ENCODE data around the gene SFMBT2.

Gene SFMBT2

DNA sequence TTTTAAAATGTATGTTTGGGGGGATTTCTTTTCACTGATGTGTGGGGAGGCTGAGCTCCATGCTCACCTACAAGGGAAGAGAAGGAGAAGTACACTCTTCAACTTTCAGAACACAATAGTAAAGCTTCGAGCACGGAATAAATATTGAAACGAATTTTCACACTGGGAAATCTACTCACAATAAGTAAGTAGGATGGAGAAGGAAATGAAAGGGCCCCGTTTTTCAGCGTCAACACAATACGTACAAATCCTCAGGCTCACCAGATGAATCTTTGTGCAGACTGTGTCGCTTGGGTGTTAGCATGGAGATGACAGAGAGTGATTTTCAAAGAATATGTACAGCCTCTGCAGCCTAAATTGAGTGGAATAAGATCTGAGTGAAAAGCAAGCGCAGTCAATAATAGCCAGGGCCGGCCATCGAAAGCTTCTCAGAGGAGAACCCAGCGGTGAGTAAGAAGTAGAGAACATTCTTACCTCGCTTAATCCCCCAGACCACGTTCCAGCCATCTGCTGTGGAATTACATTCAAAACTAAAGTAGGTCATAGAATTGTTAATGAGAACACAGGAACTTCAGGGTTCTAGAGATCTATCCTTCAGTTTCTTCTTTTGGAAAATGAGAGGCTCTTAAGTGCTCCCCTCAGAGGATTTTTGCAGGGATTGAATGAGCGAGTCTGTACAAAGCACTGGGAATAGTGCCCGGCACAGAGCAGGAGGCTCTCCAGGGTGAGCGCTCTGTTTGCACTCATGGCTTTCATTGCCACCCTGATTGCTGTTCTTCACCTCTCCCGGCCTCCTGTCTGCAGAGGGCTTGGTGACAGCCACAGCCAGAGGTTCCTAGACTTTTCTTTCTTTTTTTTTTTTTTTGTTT is 292.8 kb downstream of the SFMBT2 start:
- Histone ChIP-seq H3K9ac (ENCODE audit: low read length) (no peak overlapping the region), H3K4me1 (ENCODE audit: control insufficient read depth, insufficient read depth, low read length) (no peaks in the 10 kb centered on the region), H3K36me3 (ENCODE audit: control insufficient read depth, insufficient read depth, low read length) (no peaks in the 10 kb centered on the region), H3K27me3 (ENCODE audit: control insufficient read depth, insufficient read depth, low read length) (no peaks in the 10 kb centered on the region), H3K9me3 (ENCODE audit: control insufficient read depth, low read length) (no peaks in the 10 kb centered on the region), H3K4me3 (ENCODE audit: low read length) (no peak overlapping the region)

DNA sequence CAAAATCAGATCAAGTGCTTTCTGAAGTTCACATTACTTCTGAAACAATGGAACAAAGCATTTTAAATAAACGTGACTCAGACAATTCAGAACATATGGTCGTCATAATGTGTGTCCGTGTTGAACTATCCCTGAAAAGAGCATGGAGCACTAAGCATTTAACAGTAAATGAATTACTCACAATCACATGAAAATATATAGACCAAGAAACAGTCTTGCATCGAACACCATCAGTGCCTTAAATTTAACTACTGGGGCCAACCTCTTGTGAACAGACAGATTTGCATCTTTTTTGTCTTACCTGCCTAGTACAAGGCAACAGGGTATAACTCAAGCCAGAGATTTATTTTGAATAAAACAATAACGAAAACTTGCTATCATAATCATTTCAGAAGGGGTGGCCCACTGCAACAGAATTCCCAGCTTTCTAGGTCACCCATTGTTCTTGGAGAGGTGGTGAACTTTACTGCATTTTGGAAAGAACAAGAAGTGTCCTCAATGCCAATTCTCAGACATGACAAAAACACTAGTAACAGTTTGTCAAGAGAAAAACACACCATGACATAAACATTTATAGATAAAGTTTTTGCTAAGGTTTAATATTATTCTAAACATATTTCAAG is 293.5 kb downstream of the SFMBT2 start:
- no peak overlapping the region for H3K9ac ChIP-seq (ENCODE audit: low read length)
- no peaks in the 10 kb centered on the region for H3K36me3 ChIP-seq (ENCODE audit: control insufficient read depth, insufficient read depth, low read length)
- no peak overlapping the region for H3K4me3 ChIP-seq (ENCODE audit: low read length)
- H3K4me1 ChIP-seq (ENCODE audit: control insufficient read depth, insufficient read depth, low read length), result no peaks in the 10 kb centered on the region
- H3K9me3 ChIP-seq (ENCODE audit: control insufficient read depth, low read length), result no peaks in the 10 kb centered on the region
- no peaks in the 10 kb centered on the region for H3K27me3 ChIP-seq (ENCODE audit: control insufficient read depth, insufficient read depth, low read length)

DNA sequence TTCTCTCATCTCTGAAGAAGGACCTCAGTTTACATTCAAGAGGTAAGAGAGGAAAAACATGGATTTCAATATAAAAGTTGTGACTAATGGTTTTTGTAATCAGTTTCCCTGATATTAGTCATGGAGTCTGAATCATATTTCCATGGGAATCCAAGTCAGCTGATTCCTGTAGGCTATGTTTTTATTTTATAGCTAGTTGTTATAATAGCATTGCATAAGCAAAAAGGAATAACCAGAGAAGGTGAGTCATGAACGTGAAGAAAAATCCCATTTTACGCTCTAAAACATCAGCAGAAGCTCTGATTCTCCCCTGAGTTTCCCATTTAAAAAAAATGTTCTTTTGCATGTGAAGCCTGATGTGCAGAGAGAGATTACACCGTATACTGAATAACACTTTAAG is 299.3 kb downstream of the SFMBT2 start:
- H3K4me3 ChIP-seq (ENCODE audit: low read length), result no peak overlapping the region
- H3K9ac ChIP-seq (ENCODE audit: low read length), result no peak overlapping the region
- no peaks in the 10 kb centered on the region for H3K9me3 ChIP-seq (ENCODE audit: control insufficient read depth, low read length)
- no peaks in the 10 kb centered on the region for H3K4me1 ChIP-seq (ENCODE audit: control insufficient read depth, insufficient read depth, low read length)
- no peaks in the 10 kb centered on the region for H3K36me3 ChIP-seq (ENCODE audit: control insufficient read depth, insufficient read depth, low read length)
- no peaks in the 10 kb centered on the region for H3K27me3 ChIP-seq (ENCODE audit: control insufficient read depth, insufficient read depth, low read length)

DNA sequence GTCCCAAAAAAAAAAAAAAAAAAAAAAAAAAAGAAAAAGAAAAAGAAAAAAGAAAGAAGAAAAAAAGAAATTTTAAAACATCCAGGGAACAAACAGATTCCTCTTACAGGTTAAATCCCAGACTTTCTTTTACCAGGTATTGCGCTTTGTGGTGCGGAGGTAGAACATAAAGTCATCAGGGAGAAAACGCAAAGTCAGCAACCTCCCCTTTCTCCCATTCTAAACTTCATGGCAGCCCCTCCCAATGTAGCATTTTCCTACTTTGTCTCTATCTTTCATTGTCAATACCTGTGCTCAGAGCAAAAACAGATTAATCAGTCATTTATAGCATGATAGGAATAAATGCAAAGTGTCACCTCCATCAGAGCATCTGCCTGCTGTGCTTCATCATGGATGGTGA is 299.7 kb downstream of the SFMBT2 start:
- H3K9ac ChIP-seq (ENCODE audit: low read length), result no peak overlapping the region
- H3K4me3 ChIP-seq (ENCODE audit: low read length), result no peak overlapping the region
- no peaks in the 10 kb centered on the region for H3K27me3 ChIP-seq (ENCODE audit: control insufficient read depth, insufficient read depth, low read length)
- H3K36me3 ChIP-seq (ENCODE audit: control insufficient read depth, insufficient read depth, low read length), result no peaks in the 10 kb centered on the region
- H3K9me3 ChIP-seq (ENCODE audit: control insufficient read depth, low read length), result no peaks in the 10 kb centered on the region
- no peaks in the 10 kb centered on the region for H3K4me1 ChIP-seq (ENCODE audit: control insufficient read depth, insufficient read depth, low read length)

Measured in mucosa of stomach (tissue), 1 donor.